Activated CD4-positive, alpha-beta T cell treated with anti-CD3 and anti-CD28 coated beads, Interleukin-2, amount 50 U/mL, for 24 hours (primary cell): ENCODE results near the gene SLC38A10.

Experiments
- DNase-seq, 2 donors: peaks; one replicate each; pipeline ENCODE4 v3.0.0-alpha.2; 2020; ENCODE audit warnings: low read depth in 1 of 2, low spot score in 1 of 2

SLC38A10 gene

GRCh38 chr17:81279278-81280275, 15.5 kb downstream of the SLC38A10 start:
- no peak for DNase-seq

- no peak for DNase-seq
Observed at GRCh38 chr17:81278831-81279230, 16.3 kb downstream of the SLC38A10 start.

DNA sequence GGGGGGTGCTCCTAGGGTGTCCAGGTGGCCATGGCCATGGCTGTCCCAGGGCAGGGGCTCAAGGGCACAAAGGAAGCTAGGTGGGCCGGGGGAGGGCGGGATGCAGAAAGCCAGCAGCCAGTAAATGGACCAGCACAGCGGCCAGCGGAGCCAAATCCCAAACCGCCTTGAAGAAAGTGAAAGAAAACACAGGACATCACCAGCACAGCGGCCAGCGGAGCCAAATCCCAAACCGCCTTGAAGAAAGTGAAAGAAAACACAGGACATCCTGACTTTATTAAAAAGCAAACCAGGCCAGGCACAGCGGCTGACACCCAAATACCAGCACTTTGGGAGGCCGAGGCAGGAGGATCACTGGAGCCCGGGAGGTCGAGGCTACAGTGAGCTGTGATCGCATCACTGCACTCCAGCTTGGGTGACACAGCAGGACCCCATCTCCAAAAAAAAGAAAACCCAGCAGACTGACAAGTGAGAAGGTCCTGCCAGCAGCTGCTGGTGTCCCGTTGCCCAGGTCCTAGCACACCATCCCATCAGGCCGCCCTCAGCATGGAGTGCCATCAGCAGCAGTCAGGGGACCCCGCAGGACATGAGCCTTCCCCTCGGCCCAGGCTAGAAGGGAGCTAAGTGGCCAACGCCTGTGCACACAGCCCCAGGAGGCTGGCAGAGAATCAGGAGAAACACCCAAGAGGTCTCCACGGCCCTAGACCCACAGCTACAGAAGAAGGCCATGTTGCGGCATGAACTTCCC, 17.0 kb downstream of the SLC38A10 start:
- no peak for DNase-seq

- no peak for DNase-seq
Observed at GRCh38 chr17:81277421-81277820, 17.7 kb downstream of the SLC38A10 start.

- no peak for DNase-seq
Observed at GRCh38 chr17:81276781-81277180, 18.3 kb downstream of the SLC38A10 start.

DNA sequence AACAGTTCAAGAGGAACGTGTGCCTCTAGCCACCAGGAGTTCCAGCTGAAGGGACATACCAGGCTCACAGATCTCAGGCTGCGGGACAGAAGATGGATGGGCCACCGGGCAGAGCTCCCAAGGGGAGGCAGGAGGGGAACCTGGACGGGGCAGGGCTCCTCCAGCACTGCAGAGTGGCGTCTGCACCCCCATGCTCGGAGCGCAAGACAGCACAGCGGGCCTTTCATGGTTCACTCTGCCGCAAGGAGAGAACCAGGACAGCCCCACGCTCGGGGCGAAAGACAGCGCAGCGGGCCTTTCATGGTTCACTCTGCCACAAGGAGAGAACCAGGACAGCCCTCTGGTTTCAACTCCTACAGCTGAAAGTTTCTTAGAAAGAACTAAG, 20.6 kb downstream of the SLC38A10 start:
- no peak for DNase-seq

DNA sequence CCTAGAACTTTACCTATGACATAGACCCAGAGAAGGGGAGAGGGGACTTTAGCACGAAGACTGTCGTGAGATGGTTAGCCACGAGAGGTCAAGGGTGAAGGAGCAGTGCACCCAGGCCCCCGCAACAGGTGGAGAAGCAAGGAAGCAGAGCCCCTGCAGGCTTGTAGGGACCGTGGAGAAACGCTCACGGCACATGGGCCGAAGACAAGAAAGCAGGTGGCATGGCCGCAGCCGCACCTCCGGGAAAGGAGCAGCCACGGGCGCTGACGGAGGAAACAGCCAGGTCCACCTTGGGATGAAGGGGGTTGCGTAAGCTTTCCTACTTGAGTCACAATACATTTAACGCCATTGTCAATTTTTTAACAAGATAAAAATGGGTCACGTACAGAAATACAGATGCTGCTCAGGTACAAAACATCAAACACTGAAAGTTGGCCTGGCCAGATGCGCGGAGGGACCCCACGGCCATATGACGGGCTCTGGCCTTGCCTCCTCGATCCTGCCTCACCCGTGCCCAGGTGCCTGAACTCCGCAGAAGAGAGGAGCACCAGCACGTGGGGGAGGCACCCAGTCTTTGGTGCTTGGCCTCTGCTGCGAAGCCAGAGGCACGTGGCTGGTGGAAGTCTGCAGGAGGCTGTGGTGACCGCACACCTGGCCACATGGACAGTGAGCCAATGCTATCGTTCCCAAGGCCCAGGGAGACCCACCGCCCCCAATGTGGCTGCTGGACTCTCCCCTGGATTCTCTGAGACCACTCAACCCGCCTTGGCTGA, 21.2 kb downstream of the SLC38A10 start:
- no peak for DNase-seq

DNA sequence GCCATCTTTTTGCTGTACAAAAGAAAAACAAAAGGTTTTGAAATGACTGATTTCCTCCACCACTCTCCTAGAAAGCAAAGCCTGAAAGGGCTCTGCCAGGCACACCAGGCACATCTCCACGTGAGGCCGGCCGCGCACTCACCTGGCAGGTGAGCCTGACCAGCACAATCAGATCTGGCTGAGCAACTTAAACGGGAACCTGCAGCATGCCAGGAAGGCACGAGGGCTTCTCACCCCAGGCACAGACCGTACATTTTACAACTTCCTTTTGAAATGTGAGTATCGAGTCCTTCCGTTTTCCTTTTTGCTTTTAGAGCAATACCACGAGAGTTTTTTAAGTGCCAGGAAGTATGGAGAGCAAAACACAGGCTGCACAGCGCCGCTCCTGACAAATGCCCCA, 22.5 kb downstream of the SLC38A10 start:
- DNase-seq = no peak

DNA sequence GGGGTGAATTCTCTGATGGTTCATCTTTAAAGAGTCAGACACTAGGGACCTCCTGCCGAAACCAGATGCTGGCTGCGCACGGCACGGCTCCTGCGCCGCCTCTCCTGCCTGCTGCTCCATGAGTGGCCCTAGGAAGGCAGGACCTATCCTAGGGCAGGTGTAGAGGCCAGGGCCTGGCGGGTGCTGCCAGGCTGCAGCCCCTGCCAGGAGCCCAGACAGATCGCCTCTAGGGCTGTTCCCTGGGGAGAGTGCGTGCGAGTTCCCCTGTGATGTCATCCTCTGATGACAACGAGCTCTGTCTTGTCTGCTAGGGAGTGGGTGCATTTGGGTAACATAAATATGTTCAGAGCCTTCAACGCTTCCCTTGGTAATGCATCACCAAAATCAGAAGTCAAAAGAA, 23.9 kb downstream of the SLC38A10 start:
- DNase-seq = no peak

DNA sequence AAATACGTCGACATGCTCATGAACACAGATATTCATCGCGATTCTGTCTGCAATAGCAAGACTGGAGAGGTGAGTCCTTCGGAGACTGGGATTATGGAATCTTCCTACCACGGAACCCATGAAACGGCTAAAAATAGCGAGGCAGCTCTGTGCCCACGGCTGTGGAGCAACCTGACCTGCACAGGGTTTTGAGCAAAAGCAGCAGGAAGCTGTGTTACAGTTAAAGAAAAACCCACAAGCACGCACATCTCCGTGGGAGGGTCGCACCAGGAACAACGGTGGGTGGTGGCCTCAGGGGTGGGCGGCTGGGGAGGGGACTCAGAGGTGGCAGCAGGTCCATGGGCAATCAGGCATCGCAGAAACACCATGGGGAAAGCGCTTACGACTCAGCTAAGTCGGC, 24.8 kb downstream of the SLC38A10 start:
- DNase-seq = no peak

DNA sequence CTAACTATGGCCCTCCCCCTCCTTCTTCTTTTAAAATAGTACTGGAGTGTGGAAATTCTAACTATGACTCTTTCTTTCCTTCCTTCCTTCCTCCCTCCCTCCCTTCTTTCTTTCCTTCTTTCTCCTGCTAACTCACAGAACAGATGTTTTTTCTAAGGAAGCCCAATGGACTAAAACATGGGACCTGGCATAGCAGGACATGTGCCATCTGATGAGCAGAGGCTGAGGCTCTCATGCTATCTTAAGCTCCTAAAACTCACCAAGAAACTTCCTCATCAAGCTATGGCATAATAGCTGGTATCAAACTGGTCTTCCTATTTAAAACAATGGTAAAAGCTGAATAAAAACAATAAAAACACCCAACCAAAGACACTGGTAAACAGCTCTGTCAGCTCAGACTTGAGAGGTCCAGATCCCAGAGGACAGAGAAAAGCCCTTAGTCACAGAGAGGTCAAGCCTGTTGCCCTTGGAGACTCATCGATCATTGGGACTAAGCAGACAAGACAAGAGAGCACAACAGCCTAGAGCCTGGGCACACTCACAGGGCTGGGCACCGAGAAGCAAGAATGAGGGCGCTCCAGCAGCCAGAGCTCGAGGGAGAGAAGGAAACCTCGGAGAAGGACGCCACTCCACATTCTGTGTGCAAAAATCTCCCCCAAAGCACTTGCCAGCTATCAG, 27.6 kb downstream of the SLC38A10 start:
- DNase-seq = no peak

DNA sequence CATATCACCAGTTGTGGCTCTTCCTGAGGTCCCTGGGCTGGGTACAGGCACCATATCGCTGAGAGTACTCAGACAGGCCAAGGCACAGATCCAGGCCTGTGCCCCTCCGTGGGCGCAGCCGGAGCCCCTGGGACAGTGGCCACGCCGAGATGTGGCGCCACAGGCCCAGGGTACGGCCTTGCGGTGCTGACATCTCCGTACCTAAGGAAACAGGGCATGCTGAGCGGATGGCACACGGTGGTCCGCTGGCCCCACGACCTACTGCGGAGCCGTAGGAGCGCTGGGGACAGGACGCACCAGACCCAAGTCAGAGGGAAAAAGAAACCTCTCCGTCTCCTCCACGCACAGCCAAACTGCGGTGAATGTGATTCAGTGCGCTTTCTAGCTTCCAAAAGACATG, 29.5 kb downstream of the SLC38A10 start:
- no peak for DNase-seq

GRCh38 chr17:81264640-81265039, 30.5 kb downstream of the SLC38A10 start:
- no peak for DNase-seq

DNA sequence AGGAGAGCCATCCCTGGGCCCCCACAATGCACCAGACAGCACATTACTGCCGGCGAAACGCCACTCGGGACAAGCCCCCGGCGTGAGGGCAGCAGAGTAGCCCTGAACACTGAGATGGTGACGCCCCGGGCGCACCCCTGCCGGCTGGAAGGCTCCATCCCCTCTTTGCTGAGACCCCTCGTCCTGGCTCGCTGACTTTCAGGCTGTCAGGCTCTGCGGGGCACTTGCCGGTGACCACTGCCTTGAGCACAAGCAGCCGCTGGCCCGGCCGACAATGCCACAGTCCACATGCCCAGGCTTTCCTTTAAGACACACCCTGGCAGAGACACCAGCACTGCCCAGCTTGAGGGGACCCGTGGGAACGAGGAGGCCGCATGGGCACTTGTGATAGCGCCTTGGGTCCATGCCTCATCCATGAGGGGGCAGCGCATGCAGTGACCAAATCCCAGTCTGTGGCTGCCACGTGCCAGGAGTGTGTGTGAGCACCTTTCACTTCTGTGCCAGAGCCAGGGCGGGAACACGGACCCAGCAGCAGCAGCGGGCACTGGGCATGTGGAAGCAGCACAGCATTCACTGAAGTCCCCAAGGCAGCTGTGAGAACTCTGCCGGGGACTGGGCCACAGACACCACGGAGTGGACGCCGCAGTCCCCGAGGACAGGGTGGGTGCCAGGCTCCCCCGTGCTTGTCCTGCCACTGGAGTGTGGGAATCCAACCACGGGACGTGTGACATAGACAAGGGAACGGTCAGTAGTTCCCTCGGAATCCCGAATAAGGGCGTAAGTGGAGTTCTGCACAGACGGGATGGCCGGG, 31.5 kb downstream of the SLC38A10 start:
- no peak for DNase-seq

DNA sequence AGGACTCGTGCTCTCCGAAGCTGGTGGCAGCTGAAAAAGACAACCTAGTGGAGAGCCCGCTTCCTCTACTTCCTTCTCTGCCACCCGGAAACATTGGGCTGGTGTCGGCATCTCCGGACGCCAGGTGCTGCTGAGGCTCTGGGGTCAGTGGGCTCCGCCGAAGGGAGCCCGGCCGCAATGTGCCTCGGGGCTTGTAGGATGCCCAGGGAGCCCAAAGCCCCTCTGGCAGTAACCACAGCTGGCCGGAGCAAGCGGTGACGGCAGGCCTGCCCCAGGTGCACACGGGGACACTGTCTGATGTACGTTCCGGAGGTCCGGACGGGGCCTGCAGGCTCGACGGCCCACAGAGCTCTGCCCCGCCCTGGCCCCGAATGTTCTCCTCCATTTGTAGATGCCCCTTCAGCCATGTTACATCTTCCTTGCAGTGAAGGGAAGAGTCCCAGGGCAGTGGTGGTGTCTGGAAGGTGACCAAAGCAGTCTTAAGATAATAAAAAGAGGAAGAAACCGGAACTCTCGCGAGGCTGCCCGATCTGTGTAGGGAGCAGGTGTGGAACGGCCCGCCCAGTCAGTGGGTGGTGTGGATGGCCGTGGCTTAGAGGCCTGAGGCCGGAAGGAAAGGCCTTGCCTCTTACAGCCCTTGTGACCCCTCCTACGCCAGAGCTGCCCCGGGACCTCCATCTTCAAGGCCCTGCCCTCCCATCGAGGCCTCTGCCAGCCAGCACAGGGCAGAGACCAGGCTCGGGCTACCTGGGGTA, 33.3 kb downstream of the SLC38A10 start:
- DNase-seq = no peak

GRCh38 chr17:81261096-81261495, 34.0 kb downstream of the SLC38A10 start:
- DNase-seq = no peak

DNA sequence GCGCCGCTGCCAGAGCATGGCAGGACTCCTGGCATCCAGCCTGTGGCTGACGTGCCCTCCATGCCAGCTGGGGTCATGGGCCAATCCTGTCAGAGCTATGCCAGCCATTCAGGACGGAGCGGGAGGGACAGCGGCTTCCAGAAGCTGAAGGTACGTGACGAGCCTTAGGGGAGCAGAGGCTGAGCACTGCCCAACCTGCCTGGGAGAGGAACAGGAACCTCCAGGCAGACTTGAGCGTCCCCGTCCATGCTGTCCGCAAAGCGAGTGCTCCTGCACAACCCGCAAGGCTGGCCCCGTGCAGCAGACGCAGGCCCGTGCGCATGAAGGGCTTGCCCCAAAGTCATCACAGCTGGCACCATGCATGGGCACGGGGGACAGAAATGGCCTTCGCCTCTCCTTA, 34.5 kb downstream of the SLC38A10 start:
- DNase-seq = no peak

DNA sequence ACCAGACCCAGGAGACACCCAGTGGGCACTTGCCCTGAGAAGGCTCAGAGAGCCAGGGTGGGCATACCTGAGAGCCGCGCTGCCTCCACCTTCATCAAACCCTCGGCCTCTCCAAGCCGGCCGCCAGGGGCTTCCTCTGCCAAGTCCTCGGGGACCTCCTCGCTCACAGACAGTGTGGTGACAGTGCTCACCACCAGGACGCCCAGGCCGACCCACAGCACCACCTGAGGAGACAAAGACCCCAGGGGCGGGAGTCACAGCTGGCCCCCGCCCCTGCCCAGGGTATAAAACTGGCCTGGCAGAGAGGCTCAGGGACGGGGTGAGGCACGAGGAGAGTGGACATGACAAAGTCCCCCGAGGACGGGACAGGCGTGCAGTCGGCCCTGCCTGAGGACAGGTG, 34.9 kb downstream of the SLC38A10 start:
- DNase-seq = no peak

DNA sequence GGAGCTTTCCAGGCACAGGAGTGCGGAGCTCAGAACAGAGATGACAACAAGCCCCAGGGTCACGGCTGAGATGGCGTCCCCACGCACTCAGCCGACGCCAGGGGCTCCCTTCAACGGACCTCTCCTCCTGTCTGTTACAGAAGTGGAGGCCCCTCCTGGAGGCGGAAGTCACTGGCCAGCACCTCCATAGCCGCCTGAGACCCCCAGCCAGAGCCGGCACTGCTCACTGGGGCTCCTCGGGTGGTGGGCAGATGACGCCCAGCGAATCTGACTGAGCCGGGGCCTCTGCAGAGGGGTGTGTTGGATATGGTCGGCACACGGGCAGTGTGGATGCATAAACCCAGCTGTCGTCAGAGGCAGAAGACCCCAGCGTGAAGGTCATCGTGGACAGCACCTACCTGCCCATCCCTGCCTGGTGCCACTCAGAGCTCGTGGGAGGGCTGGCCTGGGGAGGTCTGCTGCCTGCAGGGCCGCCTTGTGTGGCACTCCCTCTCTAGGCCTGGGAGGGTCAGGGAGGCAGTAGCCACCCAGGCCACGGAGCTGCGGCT, 36.0 kb downstream of the SLC38A10 start:
- no peak for DNase-seq
